GF-D8 (cell line): Measurements from ENCODE around the gene LILRA5.
"Not testable (repeated sequence)": the region's sequence is repeated elsewhere in the genome, so short reads cannot be mapped to it uniquely, and the experiment has no call there.

Source experiments
- DNase-seq: peaks from one replicate; lab custom pipeline; 2025; lab: John Stamatoyannopoulos, UW

Gene LILRA5

GRCh38 chr19:54312436-54313377 is at the start of gene LILRA5:
LILRA5 (minus strand) TSS chr19:54313166; CDS start chr19:54313019, 147 bp downstream.
- no peak for DNase-seq

- not testable (repeated sequence) for DNase-seq
Observed at GRCh38 chr19:54361680-54362422, 48.9 kb upstream of the LILRA5 start.

- not testable (repeated sequence) for DNase-seq
Observed at GRCh38 chr19:54359149-54359820, 46.3 kb upstream of the LILRA5 start.

GRCh38 chr19:54357381-54357780 is 44.4 kb upstream of the LILRA5 start:
- DNase-seq: no peak

GRCh38 chr19:54356444-54357056 is 43.6 kb upstream of the LILRA5 start:
- DNase-seq: no peak

GRCh38 chr19:54355675-54356074 is 42.7 kb upstream of the LILRA5 start:
- no peak for DNase-seq

GRCh38 chr19:54354761-54355160 is 41.8 kb upstream of the LILRA5 start:
- no peak for DNase-seq

GRCh38 chr19:54352546-54352945 is 39.6 kb upstream of the LILRA5 start:
- DNase-seq: peak; percentile 74

GRCh38 chr19:54352041-54352440 is 39.1 kb upstream of the LILRA5 start:
- no peak for DNase-seq

GRCh38 chr19:54351474-54351873 is 38.5 kb upstream of the LILRA5 start:
- no peak for DNase-seq

GRCh38 chr19:54345938-54346386 is 33.0 kb upstream of the LILRA5 start:
- peak; percentile 9 for DNase-seq

- peak; percentile 65 for DNase-seq
Observed at GRCh38 chr19:54343868-54344267, 30.9 kb upstream of the LILRA5 start.

GRCh38 chr19:54341295-54341694 is 28.3 kb upstream of the LILRA5 start:
- no peak for DNase-seq

- peak; percentile 55 for DNase-seq
Observed at GRCh38 chr19:54339646-54340358, 26.8 kb upstream of the LILRA5 start.

- no peak for DNase-seq
Observed at GRCh38 chr19:54338521-54338920, 25.6 kb upstream of the LILRA5 start.

- no peak for DNase-seq
Observed at GRCh38 chr19:54337858-54338230, 24.9 kb upstream of the LILRA5 start.

- no peak for DNase-seq
Observed at GRCh38 chr19:54336893-54337857, 24.2 kb upstream of the LILRA5 start.

- no peak for DNase-seq
Observed at GRCh38 chr19:54335979-54336892, 23.3 kb upstream of the LILRA5 start.

- DNase-seq: peak; percentile 18
Observed at GRCh38 chr19:54335164-54335563, 22.2 kb upstream of the LILRA5 start.
